ENCODE data around the gene FKBP1B.
"Not testable (repeated sequence)": the region's sequence is repeated elsewhere in the genome, so short reads cannot be mapped to it uniquely, and the experiment has no call there.

Gene FKBP1B

DNA sequence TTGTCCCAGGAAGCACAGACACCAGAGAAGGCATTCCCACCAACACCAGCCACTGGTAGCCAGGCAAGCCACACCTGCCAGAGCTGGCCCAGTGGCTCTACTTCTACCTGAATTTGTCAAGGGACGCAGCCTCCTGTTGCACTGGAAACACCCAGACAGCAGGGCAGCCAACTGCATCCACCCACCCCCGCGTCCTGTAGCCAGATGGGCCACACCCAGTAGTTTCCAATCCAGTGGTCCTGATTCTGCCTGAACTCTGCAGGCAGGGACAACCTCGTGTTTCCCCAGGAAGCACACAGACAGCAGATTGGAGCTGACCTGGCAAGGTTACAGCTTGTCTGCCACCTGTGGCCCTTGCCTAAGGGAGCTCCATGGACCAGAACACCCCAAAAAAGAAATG, 55.4 kb downstream of the FKBP1B start:
- H3K27ac ChIP-seq, result no peak overlapping the region
- in situ Hi-C loops (cut with HindIII; ENCODE audit: low pct_ligation_motif_present, low sequenced_read_pairs), result no loop called here
- H3K4me3 ChIP-seq (ENCODE audit: low read depth, low read length), result no peak overlapping the region
- DNase-seq, result no peak
- H3K27me3 ChIP-seq (replicated peaks), result no peaks in the 10 kb centered on the region
- H3K36me3 ChIP-seq (replicated peaks), result no peaks in the 10 kb centered on the region
- TF ChIP-seq, protein P1, sequence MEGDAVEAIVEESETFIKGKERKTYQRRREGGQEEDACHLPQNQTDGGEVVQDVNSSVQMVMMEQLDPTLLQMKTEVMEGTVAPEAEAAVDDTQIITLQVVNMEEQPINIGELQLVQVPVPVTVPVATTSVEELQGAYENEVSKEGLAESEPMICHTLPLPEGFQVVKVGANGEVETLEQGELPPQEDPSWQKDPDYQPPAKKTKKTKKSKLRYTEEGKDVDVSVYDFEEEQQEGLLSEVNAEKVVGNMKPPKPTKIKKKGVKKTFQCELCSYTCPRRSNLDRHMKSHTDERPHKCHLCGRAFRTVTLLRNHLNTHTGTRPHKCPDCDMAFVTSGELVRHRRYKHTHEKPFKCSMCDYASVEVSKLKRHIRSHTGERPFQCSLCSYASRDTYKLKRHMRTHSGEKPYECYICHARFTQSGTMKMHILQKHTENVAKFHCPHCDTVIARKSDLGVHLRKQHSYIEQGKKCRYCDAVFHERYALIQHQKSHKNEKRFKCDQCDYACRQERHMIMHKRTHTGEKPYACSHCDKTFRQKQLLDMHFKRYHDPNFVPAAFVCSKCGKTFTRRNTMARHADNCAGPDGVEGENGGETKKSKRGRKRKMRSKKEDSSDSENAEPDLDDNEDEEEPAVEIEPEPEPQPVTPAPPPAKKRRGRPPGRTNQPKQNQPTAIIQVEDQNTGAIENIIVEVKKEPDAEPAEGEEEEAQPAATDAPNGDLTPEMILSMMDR (IDR thresholded peaks at IDR 0.05; ENCODE audit: low read depth, low read length, missing control alignments), result no peak

GRCh38 chr2:24105816-24106215, 56.3 kb downstream of the FKBP1B start:
- H3K4me3 ChIP-seq (ENCODE audit: low read depth, low read length), result no peak overlapping the region
- H3K27me3 ChIP-seq (replicated peaks), result no peaks in the 10 kb centered on the region
- in situ Hi-C loops (cut with HindIII; ENCODE audit: low pct_ligation_motif_present, low sequenced_read_pairs), result no loop called here
- H3K27ac ChIP-seq, result no peak overlapping the region
- TF ChIP-seq, protein P1 (IDR thresholded peaks at IDR 0.05; ENCODE audit: low read depth, low read length, missing control alignments), result no peak
- DNase-seq, result no peak
- no peaks in the 10 kb centered on the region for H3K36me3 ChIP-seq (replicated peaks)

DNA sequence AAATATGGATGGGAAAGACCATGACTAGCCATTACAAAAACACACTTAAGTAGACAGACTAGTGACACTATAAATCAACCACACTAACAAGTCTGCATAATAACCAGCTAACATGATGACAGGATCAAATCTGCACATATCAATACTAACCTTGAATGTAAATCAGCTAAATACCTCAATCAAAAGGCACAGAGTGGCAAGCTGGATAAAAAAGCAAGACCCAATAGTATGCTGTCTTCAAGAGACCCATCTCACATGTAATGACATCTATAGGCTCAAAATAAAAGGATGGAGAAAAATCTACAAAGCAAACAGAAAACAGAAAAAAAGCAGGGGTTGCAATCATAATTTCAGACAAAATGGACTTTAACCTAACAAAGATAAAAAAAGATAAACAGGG, 57.2 kb downstream of the FKBP1B start:
- no peak overlapping the region for H3K27ac ChIP-seq
- no peak for DNase-seq
- H3K4me3 ChIP-seq (ENCODE audit: low read depth, low read length), result no peak overlapping the region
- TF ChIP-seq, protein P1 (IDR thresholded peaks at IDR 0.05; ENCODE audit: low read depth, low read length, missing control alignments), result no peak
- in situ Hi-C loops (cut with HindIII; ENCODE audit: low pct_ligation_motif_present, low sequenced_read_pairs), result no loop called here
- no peaks in the 10 kb centered on the region for H3K36me3 ChIP-seq (replicated peaks)
- no peaks in the 10 kb centered on the region for H3K27me3 ChIP-seq (replicated peaks)

- TF ChIP-seq, protein P1 (IDR thresholded peaks at IDR 0.05; ENCODE audit: low read depth, low read length, missing control alignments), result no peak
- DNase-seq, result no peak
- in situ Hi-C loops (cut with HindIII; ENCODE audit: low pct_ligation_motif_present, low sequenced_read_pairs), result no loop called here
- H3K36me3 ChIP-seq (replicated peaks), result no peaks in the 10 kb centered on the region
- no peak overlapping the region for H3K4me3 ChIP-seq (ENCODE audit: low read depth, low read length)
- no peak overlapping the region for H3K27ac ChIP-seq
- no peaks in the 10 kb centered on the region for H3K27me3 ChIP-seq (replicated peaks)
These were observed 57.8 kb downstream of the FKBP1B start for GRCh38 chr2:24107336-24107735.

DNA sequence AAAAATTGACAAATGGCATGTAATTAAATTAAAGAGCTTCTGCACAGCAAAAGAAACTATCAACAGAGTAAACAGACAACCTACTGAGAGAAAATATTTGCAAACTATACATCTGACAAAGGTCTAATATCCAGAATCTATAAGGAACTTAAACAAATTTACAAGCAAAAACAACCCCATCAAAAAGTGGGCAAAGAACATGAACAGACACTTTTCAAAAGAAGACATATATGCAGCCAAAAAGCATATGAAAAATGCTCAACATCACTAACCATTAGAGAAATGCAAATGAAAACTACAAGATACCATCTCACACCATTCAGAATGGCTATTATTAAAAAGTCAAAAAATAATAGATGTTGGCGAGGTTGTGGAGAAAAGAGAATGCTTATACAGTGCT, 59.9 kb downstream of the FKBP1B start:
- H3K27me3 ChIP-seq (replicated peaks); H3K4me3 ChIP-seq (ENCODE audit: low read depth, low read length); DNase-seq; H3K27ac ChIP-seq; H3K36me3 ChIP-seq (replicated peaks); in situ Hi-C loops (cut with HindIII; ENCODE audit: low pct_ligation_motif_present, low sequenced_read_pairs): not testable (repeated sequence)

DNA sequence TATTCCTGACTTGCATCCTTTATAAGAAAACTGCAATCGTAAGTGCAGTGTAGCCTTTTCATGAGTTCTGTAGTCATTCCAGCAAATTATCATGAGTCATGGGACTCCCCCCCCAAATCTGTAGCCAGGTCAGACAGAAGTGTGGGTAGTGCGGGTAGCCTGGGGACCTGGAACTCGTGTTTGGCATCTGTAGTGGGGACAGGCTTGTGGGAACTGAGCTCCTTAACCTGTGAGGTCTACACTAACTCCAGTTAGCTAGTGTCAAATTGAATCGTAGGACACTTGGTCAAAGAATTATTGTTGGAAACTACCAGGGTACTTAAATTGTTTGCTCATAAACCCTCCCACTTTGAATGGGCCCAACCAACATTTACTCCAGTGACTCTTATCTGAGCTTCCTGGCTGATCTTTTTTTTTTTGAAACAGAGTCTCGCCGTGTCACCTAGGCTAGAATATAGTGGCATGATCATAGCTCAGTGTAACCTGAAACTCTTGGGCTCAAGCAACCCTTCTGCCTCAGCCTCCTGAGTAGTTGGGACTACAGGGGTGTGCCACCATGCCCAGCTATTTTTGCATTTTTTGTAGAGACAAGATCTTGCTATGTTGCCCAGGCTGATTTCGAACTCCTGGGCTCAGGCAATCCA, 61.2 kb downstream of the FKBP1B start:
- Histone ChIP-seq H3K27ac (no peak overlapping the region), H3K27me3 (replicated peaks) (no peaks in the 10 kb centered on the region), H3K4me3 (ENCODE audit: low read depth, low read length) (no peak overlapping the region), H3K36me3 (replicated peaks) (no peaks in the 10 kb centered on the region)
- TF ChIP-seq, protein P1 (IDR thresholded peaks at IDR 0.05; ENCODE audit: low read depth, low read length, missing control alignments), result no peak
- no peak for DNase-seq
- in situ Hi-C loops (cut with HindIII; ENCODE audit: low pct_ligation_motif_present, low sequenced_read_pairs), result no loop called here
